ENCODE data around the gene MDP1.
"Not testable (repeated sequence)": the region's sequence is repeated elsewhere in the genome, so short reads cannot be mapped to it uniquely, and the experiment has no call there.

Gene MDP1

DNA sequence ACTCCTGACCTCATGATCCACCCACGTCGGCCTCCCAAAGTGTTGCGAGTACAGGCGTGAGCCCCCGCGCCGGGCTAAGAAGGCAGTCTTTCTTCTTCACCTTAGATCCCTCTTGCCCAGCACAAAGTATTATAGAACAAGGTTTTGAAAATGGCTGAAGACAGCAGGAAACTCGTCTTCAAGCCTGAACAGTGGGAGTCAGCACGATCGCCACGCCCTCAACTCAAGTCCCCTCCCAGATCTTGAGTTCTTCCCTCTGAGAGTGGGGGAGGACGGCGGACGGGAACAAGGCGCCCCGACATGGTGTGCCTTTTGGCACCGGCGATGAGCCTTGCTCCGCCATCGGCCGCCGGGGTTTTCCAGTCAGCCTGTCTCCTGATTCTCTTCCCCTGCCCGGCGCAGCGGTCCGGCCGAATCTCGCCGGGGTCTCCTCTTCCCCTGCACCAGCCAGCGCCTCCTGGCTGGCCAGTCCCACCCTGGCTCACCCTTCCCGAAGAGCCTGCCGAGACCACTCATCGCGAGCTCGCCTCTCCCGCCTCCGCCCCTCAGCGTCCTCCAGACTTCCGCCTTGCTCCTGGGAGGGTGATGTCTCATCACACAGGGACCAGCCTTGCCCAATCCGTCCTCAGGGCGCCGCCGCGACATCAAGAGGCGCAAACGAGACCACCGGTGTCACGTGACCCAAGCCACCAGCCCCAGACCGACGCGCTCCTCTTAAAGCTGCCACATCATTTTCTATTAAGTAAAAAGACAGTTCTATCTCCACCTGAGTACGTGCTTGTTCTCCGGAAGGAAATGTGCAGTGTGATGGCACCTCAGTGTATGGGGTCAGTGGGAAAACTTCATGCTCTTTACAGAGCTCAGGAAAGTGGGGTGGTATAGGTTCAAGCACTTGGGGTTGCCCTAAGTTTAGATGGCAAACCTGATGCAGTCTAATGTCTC lies 2.7 kb downstream of the MDP1 start, which contains the start of gene CHMP4A:
Gene CHMP4A (minus strand): TSS at position 565 of the 942 bp plus-strand sequence. CDS start 49 bp downstream, at position 516.
- H3K4me3 ChIP-seq, result peak within 1 kb of the TSS; percentile 82
- peak within 1 kb of the TSS; percentile 86 to 95 for H3K27ac ChIP-seq
- peak; percentile 99 for DNase-seq (ENCODE audit: low spot score)
- TF ChIP-seq, protein P1, sequence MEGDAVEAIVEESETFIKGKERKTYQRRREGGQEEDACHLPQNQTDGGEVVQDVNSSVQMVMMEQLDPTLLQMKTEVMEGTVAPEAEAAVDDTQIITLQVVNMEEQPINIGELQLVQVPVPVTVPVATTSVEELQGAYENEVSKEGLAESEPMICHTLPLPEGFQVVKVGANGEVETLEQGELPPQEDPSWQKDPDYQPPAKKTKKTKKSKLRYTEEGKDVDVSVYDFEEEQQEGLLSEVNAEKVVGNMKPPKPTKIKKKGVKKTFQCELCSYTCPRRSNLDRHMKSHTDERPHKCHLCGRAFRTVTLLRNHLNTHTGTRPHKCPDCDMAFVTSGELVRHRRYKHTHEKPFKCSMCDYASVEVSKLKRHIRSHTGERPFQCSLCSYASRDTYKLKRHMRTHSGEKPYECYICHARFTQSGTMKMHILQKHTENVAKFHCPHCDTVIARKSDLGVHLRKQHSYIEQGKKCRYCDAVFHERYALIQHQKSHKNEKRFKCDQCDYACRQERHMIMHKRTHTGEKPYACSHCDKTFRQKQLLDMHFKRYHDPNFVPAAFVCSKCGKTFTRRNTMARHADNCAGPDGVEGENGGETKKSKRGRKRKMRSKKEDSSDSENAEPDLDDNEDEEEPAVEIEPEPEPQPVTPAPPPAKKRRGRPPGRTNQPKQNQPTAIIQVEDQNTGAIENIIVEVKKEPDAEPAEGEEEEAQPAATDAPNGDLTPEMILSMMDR (IDR thresholded peaks at IDR 0.05), result no peak

DNA sequence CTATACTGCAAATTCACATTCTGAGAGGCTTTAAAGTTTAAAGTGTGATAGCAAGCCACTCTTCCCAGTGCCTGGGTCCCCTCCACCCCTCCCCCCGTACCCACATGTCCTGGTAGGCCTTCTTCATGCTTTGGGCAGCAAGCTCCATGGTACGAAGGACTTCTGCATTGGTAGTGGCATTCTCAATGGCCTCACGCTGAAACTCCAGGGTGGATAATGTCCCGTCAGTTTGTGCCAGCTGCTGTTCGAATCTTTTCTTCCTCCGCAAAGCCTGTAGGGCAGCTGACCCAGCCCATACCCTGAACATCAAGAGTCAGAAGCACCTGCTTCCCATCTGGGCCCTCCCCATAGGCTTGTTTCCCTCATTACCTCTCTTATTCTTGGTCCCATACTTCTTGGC lies 4.6 kb downstream of the MDP1 start:
- H3K27ac ChIP-seq, result no peak overlapping the region
- peak; percentile 61 for DNase-seq (ENCODE audit: low spot score)
- TF ChIP-seq, protein P1 (IDR thresholded peaks at IDR 0.05), result no peak
- H3K4me3 ChIP-seq, result no peak overlapping the region

DNA sequence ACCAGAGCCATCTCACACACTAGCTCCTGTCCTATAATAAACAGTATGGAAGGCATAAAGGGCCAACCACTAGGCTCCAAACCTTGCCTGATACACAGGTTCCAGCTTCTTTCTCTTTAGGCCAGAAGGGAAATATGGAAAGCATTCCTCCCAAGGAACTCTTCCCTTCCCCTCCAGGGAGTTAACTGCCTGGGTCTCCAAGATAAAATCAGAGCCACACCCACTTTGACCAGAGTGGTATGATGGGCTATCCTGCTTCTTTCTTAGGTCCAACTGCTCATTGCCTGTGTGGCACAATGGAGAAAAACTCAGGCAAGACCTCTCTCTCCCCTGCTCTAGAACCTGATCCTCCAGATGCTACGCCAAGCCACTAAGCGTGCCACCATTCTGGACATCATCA lies 8.2 kb downstream of the MDP1 start:
- peak; percentile 29 for DNase-seq (ENCODE audit: low spot score)
- TF ChIP-seq, protein P1 (IDR thresholded peaks at IDR 0.05), result no peak
- Histone ChIP-seq H3K27ac (no peak overlapping the region), H3K4me3 (no peak overlapping the region)

DNA sequence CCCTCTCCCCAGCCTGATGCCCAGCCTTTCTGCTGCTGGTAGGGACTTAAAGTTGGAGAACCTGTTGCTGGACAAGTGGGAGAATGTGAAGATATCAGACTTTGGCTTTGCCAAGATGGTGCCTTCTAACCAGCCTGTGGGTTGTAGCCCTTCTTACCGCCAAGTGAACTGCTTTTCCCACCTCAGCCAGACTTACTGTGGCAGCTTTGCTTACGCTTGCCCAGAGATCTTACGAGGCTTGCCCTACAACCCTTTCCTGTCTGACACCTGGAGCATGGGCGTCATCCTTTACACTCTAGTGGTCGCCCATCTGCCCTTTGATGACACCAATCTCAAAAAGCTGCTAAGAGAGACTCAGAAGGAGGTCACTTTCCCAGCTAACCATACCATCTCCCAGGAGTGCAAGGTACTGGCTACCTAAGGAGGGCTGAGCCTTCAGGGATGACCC lies 8.7 kb downstream of the MDP1 start:
- TF ChIP-seq, protein P1 (IDR thresholded peaks at IDR 0.05), result no peak
- peak; percentile 22 for DNase-seq (ENCODE audit: low spot score)
- H3K27ac ChIP-seq, result no peak overlapping the region
- H3K4me3 ChIP-seq, result no peak overlapping the region

DNA sequence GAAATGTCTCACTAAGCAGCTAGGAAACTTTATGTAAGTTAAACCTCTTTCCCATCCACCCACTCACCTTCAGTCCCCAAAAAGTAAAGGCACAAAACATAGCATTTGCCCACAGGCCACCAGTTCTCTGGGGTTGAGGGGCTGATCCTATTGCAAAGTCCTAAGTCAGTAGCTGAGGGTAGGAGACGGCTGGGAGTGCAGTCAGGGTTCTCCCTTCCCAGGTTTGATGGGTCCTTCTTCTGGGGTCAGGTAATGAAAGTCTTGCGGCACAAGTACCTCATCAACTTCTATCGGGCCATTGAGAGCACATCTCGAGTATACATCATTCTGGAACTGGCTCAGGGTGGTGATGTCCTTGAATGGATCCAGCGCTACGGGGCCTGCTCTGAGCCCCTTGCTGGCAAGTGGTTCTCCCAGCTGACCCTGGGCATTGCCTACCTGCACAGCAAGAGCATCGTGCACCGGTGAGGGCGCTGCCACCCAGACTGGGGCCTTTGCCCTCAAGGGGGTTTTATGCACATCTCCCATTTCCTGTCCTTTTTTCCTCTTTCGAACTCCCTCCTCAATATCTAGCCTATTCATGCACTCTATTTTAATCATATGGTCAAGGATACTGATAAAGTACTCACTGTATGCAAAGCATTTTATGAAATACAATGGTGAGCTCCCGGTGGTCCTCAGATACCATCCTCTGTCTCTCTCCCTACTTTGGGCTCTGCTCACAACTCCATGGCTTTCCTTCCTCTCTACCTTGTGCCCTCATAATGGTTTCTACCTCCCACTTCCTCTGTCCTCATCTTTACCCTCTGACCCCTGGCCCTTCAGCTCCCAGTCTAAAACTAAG lies 9.4 kb downstream of the MDP1 start:
- DNase-seq (ENCODE audit: low spot score), result peak; percentile 60
- TF ChIP-seq, protein P1 (IDR thresholded peaks at IDR 0.05), result no peak
- Histone ChIP-seq H3K4me3 (no peak overlapping the region), H3K27ac (no peak overlapping the region)

DNA sequence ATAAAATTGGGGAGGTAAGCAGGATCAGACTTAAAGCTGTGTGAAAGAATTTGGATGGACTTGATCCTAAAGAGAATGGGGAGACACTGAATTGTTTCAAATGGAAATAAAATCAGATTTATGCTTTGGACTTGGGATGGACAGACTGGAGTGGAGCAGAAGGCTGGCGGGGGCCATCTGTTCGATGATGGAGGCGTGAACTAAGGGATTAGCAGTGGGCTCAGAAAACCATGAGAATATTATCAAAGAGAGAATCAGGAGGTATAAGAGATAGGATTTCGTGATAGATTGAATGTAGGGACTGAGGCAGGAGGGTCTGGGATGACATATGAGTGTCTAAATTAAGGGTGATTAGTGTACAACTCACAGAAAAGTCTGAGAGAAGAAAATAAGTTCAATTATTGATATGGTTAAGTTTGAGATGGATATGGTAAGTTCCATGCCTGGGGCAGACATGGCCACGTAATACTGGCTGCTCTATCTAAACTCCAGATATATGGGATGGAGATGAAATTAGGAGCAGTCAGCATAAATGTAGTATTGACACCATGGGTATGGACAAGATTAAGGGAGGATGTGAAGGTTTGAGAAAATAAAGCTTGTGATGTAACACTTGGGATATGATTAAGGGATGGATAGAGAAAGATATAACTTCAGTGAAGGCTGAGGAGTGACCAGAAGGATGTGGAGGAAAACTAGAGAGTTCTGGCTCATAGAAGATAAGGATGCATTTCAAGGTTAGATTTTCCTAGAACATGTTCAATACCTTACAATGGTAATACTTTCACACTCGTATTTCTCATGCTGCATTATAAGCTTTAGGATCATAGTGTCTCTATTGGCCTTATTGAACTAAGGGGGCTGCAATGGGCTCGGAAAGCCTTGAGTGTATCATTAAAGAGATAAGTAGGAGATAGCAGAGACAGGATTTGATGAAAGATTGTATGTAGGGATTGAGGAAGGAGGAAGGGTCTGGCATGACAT lies 11.4 kb downstream of the MDP1 start:
- Histone ChIP-seq H3K4me3 (no peak overlapping the region), H3K27ac (no peak overlapping the region)
- DNase-seq (ENCODE audit: low spot score), result peak; percentile 12
- TF ChIP-seq, protein P1 (IDR thresholded peaks at IDR 0.05), result no peak

DNA sequence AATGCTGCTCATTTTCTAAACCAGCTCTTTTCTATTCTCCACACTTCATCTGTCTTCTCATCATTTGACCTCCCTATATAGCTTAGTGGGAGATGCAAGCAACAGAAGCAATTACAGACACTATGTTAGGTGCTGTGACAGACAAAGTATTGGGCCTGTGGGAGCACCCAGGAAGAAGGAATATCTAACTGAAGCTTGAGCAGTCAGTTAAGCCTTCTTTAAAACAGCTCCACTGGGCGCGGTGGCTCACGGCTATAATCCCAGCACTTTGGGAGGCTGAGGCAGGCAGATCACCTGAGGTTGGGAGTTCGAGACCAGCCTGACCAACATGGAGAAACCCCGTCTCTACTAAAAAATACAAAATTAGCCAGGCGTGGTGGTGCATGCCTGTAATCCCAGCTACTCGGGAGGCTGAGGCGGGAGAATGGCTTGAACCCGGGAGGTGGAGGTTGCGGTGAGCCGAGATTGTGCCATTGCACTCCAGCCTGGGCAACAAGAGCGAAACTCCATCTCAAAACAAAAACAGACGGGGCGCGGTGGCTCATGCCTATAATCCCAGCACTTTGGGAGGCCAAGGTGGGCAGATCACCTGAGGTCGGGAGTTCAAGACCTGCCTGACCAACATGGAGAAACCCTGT lies 12.5 kb downstream of the MDP1 start:
- not testable (repeated sequence) for H3K4me3 ChIP-seq, H3K27ac ChIP-seq
- peak; percentile 17 for DNase-seq (ENCODE audit: low spot score)

DNA sequence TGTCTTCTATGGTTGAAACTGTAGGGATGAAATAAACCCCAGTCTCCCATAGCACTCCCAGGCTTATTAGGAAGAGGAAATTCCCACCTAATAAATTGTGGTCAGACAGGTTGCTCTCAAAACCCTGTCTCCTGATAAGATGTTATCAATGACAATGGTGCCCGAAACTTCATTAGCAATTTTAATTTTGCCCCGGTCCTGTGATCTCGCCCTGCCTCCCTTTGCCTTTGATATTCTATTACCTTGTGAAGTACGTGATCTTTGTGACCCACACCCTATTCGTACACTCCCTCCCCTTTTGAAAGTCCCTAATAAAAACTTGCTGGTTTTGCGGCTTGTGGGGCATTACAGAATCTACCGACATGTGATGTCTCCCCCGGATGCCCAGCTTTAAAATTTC lies 13.3 kb downstream of the MDP1 start:
- not testable (repeated sequence) for H3K27ac ChIP-seq, H3K4me3 ChIP-seq
- peak; percentile 5 for DNase-seq (ENCODE audit: low spot score)
